AG04449 (cell line): Measurements from ENCODE around the gene RBM24.

ENCODE experiments used
- CTCF ChIA-PET: fragments of 350-600 bp; formaldehyde crosslinking; extraction: SDS; loops from one replicate; lab custom pipeline; 2021; ENCODE audit warnings: antibody characterized with exemption; lab: Yijun Ruan, JAX
- POLR2A ChIA-PET: fragments of 400-600, 350-600 bp; formaldehyde crosslinking; extraction: SDS; loops from one replicate; lab custom pipeline; 2020; ENCODE audit warnings: antibody characterized with exemption, inconsistent platforms; lab: Yijun Ruan, JAX
- DNase-seq: peaks from one replicate; pipeline ENCODE4 v3.0.0-alpha.2; 2010; ENCODE audit warnings: low read depth, low spot score
- H3K4me3 ChIP-seq: 2 replicates; pipeline ENCODE4 v1.5.1; 2011; ENCODE audit warnings: low read depth, mild to moderate bottlenecking, control low read depth, low read length
- CTCF ChIP-seq: IDR thresholded peaks from one replicate; pipeline ENCODE4 v1.5.1; 2011; ENCODE audit warnings: mild to moderate bottlenecking, moderate library complexity, low read length, control low read depth, inconsistent platforms; ENCODE audit not compliant: insufficient read depth; ENCODE audit errors: missing control alignments

RBM24 gene

DNA sequence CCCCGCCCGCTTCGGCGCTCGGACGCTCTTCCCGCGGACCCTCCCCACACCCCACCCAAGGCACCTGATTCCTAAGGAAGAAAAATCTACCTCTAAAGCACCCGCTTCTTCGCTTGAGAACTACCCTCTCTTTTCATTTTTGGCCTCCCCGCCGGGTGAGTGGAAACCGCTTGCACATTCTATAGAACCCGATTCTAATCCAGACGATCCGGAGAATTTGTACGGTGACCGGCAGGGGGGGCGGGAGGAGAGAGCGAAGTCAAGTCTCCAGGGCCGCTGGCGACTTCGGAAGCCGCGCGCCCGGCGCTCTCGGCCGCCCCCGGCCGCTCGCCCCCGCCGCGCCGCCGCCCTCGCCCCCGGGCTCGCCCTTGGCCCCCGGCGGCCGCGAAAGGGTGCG lies at the start of gene RBM24:
TSS of gene RBM24 (plus strand) at position 262 of the 397 bp plus-strand sequence. CDS start 221 bp downstream, outside the sequence.
- peak; percentile 56 for TF ChIP-seq CTCF
- no peak for DNase-seq
- H3K4me3 ChIP-seq: peak within 1 kb of the TSS; percentile 90
- ChIA-PET POLR2A (interaction anchor here (0.8 to 1.6 kb wide), 4 partner anchors 11 to 137 kb away, joined by 3 to 6 read pairs (median 4); partner anchors contain the start of gene CAP2), CTCF (interaction anchor here (0.9 to 2.0 kb wide), 8 partner anchors 10 to 304 kb away, joined by 3 to 16 read pairs (median 4); no protein-coding TSS in a partner anchor)

DNA sequence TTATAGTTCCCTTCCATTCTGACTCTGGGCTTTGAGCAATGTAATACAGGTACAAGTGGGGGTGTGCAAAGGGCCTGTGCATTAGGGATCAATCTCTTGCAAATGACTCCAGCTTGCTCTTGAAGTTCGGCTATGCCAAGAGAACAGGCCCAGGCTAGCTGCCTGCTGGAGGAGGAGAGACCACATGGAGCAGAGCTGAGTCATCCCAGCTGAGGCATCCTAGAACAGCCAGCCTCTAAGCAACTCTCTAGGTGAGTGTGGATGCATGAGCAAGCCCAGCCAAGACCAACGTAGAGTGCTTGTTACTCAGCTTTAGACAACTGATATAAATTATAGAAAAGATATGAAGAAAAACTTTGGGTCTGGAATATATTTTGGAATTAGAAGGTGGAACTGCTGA lies 47.6 kb upstream of the RBM24 start:
- TF ChIP-seq CTCF: no peak
- no peak for DNase-seq
- ChIA-PET POLR2A (no interaction called here), CTCF (interaction anchor here (1.4 kb wide), 1 partner anchor 77 kb away, joined by 3 read pairs; no protein-coding TSS in a partner anchor)
- H3K4me3 ChIP-seq: no peak overlapping the region

- H3K4me3 ChIP-seq: no peak overlapping the region
- CTCF ChIA-PET: no interaction called here
- TF ChIP-seq CTCF: no peak
- DNase-seq: no peak
- POLR2A ChIA-PET: no interaction called here
Observed at GRCh38 chr6:17237246-17237645, 43.9 kb upstream of the RBM24 start.

DNA sequence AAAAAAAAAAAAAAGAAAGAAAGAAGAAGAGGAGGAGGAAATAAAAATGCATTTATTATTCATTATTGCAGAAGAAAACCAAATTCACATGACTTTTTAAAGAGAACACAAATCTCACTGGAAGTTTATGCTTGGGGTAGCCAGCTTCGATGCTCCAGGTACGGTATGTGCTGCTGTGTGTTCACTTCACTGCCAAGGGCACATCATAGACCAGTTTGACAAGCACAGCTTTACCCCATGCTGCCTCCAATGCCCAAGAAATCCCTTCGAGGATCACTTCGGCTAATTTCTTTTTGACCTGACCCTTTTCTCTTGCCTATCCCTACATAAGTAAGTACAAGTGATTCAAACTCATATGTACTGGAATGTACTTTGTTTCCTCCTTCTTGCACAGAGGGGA lies 41.9 kb upstream of the RBM24 start:
- H3K4me3 ChIP-seq: no peak overlapping the region
- ChIA-PET CTCF (no interaction called here), POLR2A (no interaction called here)
- TF ChIP-seq CTCF: no peak
- no peak for DNase-seq

GRCh38 chr6:17240803-17241500 lies 40.2 kb upstream of the RBM24 start:
- no peak for DNase-seq
- no peak for TF ChIP-seq CTCF
- H3K4me3 ChIP-seq: no peak overlapping the region
- ChIA-PET CTCF (no interaction called here), POLR2A (no interaction called here)

GRCh38 chr6:17242087-17242486 lies 39.1 kb upstream of the RBM24 start:
- TF ChIP-seq CTCF: no peak
- DNase-seq: no peak
- H3K4me3 ChIP-seq: no peak overlapping the region
- ChIA-PET POLR2A (no interaction called here), CTCF (no interaction called here)
